Measurements from ENCODE around the gene RPN1.

DNA sequence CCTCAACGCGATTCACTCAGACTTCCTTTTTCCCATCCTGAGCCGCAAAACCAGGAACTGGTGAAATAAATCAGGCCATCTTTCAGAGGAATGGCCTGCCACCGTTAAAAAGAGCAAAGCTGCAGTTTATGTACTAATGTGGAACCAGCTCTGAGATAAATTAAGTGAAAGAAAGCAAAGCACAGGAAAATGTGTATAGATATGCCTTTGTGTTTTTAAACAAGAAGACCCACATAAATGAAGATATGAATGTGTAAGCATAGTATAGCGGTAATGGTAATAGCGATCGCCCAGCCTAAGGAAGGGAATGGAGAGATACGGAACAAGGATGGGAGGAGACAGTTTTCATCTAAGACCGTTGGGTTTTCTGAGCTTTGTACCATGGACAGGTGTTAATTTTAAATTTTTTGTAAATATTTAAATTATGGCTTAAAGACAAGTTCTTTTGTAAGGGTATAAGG is 30.8 kb upstream of the RPN1 start:
- TF ChIP-seq EZH2 (IDR thresholded peaks at IDR 0.05; ENCODE audit: borderline replicate concordance), result no peak
- TF ChIP-seq, protein P1, sequence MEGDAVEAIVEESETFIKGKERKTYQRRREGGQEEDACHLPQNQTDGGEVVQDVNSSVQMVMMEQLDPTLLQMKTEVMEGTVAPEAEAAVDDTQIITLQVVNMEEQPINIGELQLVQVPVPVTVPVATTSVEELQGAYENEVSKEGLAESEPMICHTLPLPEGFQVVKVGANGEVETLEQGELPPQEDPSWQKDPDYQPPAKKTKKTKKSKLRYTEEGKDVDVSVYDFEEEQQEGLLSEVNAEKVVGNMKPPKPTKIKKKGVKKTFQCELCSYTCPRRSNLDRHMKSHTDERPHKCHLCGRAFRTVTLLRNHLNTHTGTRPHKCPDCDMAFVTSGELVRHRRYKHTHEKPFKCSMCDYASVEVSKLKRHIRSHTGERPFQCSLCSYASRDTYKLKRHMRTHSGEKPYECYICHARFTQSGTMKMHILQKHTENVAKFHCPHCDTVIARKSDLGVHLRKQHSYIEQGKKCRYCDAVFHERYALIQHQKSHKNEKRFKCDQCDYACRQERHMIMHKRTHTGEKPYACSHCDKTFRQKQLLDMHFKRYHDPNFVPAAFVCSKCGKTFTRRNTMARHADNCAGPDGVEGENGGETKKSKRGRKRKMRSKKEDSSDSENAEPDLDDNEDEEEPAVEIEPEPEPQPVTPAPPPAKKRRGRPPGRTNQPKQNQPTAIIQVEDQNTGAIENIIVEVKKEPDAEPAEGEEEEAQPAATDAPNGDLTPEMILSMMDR (IDR thresholded peaks at IDR 0.05; ENCODE audit: poor library complexity), result no peak
